Measurements from ENCODE around the gene PCDHB1.
"Not testable (repeated sequence)": the region's sequence is repeated elsewhere in the genome, so short reads cannot be mapped to it uniquely, and the experiment has no call there.

The PCDHB1 gene

GRCh38 chr5:141040093-141040770 lies 10.9 kb upstream of the PCDHB1 start:
- no peak overlapping the region for H3K4me3 Mint-ChIP-seq
- no peak overlapping the region for H3K27ac Mint-ChIP-seq
- peaks cover 2% of the 10 kb centered on the region for H3K36me3 Mint-ChIP-seq
- H3K9me3 Mint-ChIP-seq (ENCODE audit: low read depth): peaks cover 4% of the 10 kb centered on the region
- H3K27me3 Mint-ChIP-seq: peaks cover 11% of the 10 kb centered on the region
- H3K4me1 Mint-ChIP-seq (ENCODE audit: low read depth): no peaks in the 10 kb centered on the region

DNA sequence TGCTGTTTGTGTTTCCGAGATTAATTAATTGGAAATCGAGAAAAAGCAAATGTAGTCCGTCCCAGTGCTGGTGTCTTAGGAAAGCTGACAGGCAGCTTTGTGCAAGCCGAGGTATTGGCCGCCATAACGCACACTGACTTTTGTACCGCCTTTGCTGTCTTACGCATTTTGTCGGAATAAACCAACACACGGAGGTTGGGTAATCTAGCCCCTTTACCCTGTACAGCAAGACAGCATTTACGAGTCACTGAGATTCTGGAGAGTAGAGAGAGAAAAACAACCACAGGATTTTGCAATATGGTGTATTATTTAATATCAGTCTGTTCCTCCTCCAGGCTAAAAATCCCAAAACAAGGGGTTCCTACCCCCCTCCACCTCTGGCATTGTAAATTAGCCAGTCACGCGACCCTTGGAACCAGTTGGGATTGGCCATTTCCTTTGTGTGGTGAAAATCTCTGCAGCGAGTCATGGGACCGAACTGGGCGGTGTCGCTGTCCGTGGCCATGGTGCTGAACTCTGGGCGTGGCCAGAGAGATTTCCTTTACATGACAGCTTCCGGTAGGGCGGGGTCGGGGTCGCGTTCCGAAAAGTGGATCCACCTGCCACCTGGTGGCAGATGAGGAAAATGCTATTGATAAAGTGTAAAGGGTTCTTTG lies 10.3 kb upstream of the PCDHB1 start:
- Mint-ChIP-seq H3K27me3 (peaks cover 16% of the 10 kb centered on the region), H3K9me3 (ENCODE audit: low read depth) (peaks cover 4% of the 10 kb centered on the region), H3K36me3 (peaks cover 2% of the 10 kb centered on the region), H3K4me3 (no peak overlapping the region), H3K27ac (no peak overlapping the region), H3K4me1 (ENCODE audit: low read depth) (no peaks in the 10 kb centered on the region)

- Mint-ChIP-seq H3K4me3 (no peak overlapping the region), H3K9me3 (ENCODE audit: low read depth) (peaks cover 4% of the 10 kb centered on the region), H3K36me3 (peaks cover 2% of the 10 kb centered on the region), H3K27me3 (peaks cover 19% of the 10 kb centered on the region), H3K4me1 (ENCODE audit: low read depth) (no peaks in the 10 kb centered on the region), H3K27ac (no peak overlapping the region)
These were observed 9.8 kb upstream of the PCDHB1 start for GRCh38 chr5:141041427-141041785.

DNA sequence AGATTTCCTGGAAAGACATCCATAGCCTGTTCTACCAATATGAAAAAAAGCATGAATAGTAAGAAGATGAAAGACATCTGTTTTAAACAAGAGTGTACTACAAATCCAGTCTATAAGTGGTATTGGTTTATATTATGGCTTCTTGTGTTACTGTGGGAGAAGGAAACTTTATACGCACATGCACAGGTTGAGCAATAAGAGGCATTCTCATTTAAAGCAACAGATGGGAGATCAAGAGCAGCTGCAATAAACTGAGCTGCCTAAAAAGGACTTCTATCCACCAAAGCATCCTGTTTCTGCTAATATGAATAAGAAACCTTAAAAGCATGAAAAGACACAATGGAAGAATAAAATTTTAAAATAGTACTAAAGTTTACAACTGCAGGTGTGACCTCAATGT lies 8.6 kb upstream of the PCDHB1 start:
- Mint-ChIP-seq H3K27ac (no peak overlapping the region), H3K9me3 (ENCODE audit: low read depth) (peaks cover 8% of the 10 kb centered on the region), H3K4me3 (no peak overlapping the region), H3K27me3 (peaks cover 26% of the 10 kb centered on the region), H3K4me1 (ENCODE audit: low read depth) (no peaks in the 10 kb centered on the region), H3K36me3 (peaks cover 2% of the 10 kb centered on the region)

DNA sequence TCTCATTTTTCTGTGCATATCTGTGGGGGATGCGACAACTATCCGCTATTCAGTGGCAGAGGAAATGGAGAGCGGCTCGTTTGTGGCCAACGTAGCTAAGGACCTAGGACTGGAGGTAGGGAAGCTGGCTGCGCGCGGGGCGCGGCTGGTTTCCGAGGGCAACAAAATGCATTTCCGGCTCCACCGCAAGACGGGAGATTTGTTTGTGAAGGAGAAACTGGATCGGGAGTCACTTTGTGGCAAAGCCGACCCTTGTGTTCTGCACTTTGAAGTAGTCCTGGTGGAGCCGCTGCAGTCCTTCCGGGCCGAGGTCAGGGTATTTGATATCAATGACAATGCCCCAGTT lies 320 bp downstream of the PCDHB1 start:
- peaks cover 12% of the 10 kb centered on the region for H3K9me3 Mint-ChIP-seq (ENCODE audit: low read depth)
- peaks cover 36% of the 10 kb centered on the region for H3K27me3 Mint-ChIP-seq
- peaks cover 3% of the 10 kb centered on the region for H3K4me1 Mint-ChIP-seq (ENCODE audit: low read depth)

GRCh38 chr5:141077826-141078225 lies 26.7 kb downstream of the PCDHB1 start:
- no peak overlapping the region for H3K4me3 Mint-ChIP-seq
- peaks cover 30% of the 10 kb centered on the region for H3K27me3 Mint-ChIP-seq
- H3K27ac Mint-ChIP-seq: no peak overlapping the region
- peaks cover 4% of the 10 kb centered on the region for H3K9me3 Mint-ChIP-seq (ENCODE audit: low read depth)
- H3K4me1 Mint-ChIP-seq (ENCODE audit: low read depth): no peaks in the 10 kb centered on the region
- H3K36me3 Mint-ChIP-seq: peaks cover 5% of the 10 kb centered on the region

More for the DNA sequence above, 320 bp downstream of the PCDHB1 start:
- Mint-ChIP-seq H3K4me3 (peak overlapping the region; percentile 77), H3K27ac (no peak overlapping the region), H3K36me3 (peaks cover 2% of the 10 kb centered on the region)

DNA sequence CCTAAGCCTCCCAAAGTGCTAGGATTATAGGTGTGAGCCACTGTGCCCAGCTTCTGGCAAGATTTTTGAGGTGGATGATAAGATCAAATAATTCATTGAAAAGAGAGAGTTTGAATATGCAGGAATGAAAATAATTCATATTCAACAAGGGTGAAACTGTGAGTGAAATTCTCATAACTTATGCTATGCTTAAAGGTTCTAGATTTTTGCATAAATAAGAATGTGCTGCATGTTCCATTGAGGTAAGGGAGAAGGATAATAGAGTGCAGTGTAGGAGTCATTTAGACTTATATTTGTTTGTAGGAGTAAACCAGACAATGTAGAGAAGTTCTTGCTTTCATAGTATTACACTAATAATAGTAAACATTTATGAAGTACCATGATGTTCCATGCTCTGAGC lies 31.1 kb downstream of the PCDHB1 start:
- H3K27me3 Mint-ChIP-seq: peaks cover 26% of the 10 kb centered on the region
- H3K4me3 Mint-ChIP-seq: no peak overlapping the region
- no peak overlapping the region for H3K27ac Mint-ChIP-seq
- peaks cover 6% of the 10 kb centered on the region for H3K4me1 Mint-ChIP-seq (ENCODE audit: low read depth)
- H3K9me3 Mint-ChIP-seq (ENCODE audit: low read depth): peaks cover 7% of the 10 kb centered on the region
- H3K36me3 Mint-ChIP-seq: peaks cover 2% of the 10 kb centered on the region

DNA sequence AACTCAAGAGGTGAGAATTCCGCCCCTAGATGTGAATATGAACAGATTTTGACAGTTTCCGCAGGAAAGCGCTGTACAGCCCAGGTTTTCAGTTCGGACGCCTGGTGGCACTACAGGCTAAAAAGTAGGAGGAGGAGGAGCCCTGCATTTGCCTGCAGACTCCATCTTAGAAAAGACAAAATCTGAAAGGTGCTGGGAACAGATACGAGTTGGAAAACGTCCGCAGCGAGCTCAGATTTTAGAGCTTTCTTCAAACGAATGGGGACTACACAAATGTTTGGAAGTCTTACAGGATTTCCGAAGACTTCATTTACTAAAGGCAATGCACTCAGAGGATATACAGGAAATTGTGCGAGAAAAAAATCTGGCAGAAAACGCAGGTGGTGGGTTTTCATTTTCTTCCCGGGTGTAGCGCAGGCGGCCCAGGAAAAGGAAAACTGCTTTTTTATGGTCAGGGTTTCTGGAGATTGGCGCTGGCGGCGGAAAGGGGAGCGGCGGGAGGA lies 33.4 kb downstream of the PCDHB1 start:
- peaks cover 3% of the 10 kb centered on the region for H3K9me3 Mint-ChIP-seq (ENCODE audit: low read depth)
- H3K36me3 Mint-ChIP-seq: peaks cover 2% of the 10 kb centered on the region
- peaks cover 6% of the 10 kb centered on the region for H3K4me1 Mint-ChIP-seq (ENCODE audit: low read depth)
- peak overlapping the region; percentile 90 for H3K4me3 Mint-ChIP-seq
- peaks cover 17% of the 10 kb centered on the region for H3K27me3 Mint-ChIP-seq
- H3K27ac Mint-ChIP-seq: no peak overlapping the region

GRCh38 chr5:141094481-141095262 lies 43.5 kb downstream of the PCDHB1 start, which contains the start of gene PCDHB2:
Gene PCDHB2, plus strand, starts transcription at chr5:141094615. Its CDS starts 176 bp downstream, at chr5:141094791.
- Mint-ChIP-seq H3K27me3 (peaks cover 36% of the 10 kb centered on the region), H3K4me3 (no peak within 1 kb of the TSS), H3K27ac (no peak within 1 kb of the TSS), H3K9me3 (ENCODE audit: low read depth) (peaks cover 17% of the 10 kb centered on the region), H3K36me3 (peaks cover 6% of the 10 kb centered on the region), H3K4me1 (ENCODE audit: low read depth) (no peaks in the 10 kb centered on the region)

DNA sequence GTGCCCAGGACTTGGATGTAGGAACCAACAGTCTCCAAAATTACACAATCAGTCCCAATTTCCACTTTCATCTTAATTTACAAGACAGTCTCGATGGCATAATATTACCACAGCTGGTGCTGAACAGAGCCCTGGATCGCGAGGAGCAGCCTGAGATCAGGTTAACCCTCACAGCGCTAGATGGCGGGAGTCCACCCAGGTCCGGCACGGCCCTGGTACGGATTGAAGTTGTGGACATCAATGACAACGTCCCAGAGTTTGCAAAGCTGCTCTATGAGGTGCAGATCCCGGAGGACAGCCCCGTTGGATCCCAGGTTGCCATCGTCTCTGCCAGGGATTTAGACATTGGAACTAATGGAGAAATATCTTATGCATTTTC lies 44.1 kb downstream of the PCDHB1 start:
- H3K9me3 Mint-ChIP-seq (ENCODE audit: low read depth): peaks cover 17% of the 10 kb centered on the region
- H3K36me3 Mint-ChIP-seq: peaks cover 11% of the 10 kb centered on the region
- H3K27ac Mint-ChIP-seq: no peak overlapping the region
- H3K4me1 Mint-ChIP-seq (ENCODE audit: low read depth): peaks cover 1% of the 10 kb centered on the region
- peaks cover 42% of the 10 kb centered on the region for H3K27me3 Mint-ChIP-seq
- H3K4me3 Mint-ChIP-seq: no peak overlapping the region

DNA sequence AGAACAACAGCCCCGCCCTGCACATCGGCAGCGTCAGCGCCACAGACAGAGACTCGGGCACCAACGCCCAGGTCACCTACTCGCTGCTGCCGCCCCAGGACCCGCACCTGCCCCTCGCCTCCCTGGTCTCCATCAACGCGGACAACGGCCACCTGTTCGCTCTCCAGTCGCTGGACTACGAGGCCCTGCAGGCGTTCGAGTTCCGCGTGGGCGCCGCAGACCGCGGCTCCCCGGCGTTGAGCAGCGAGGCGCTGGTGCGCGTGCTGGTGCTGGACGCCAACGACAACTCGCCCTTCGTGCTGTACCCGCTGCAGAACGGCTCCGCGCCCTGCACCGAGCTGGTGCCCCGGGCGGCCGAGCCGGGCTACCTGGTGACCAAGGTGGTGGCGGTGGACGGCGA lies 45.0 kb downstream of the PCDHB1 start:
- H3K4me3 Mint-ChIP-seq; H3K27ac Mint-ChIP-seq; H3K4me1 Mint-ChIP-seq (ENCODE audit: low read depth): not testable (repeated sequence)
- H3K27me3 Mint-ChIP-seq: peaks cover 47% of the 10 kb centered on the region
- H3K36me3 Mint-ChIP-seq: peaks cover 13% of the 10 kb centered on the region
- peaks cover 22% of the 10 kb centered on the region for H3K9me3 Mint-ChIP-seq (ENCODE audit: low read depth)

DNA sequence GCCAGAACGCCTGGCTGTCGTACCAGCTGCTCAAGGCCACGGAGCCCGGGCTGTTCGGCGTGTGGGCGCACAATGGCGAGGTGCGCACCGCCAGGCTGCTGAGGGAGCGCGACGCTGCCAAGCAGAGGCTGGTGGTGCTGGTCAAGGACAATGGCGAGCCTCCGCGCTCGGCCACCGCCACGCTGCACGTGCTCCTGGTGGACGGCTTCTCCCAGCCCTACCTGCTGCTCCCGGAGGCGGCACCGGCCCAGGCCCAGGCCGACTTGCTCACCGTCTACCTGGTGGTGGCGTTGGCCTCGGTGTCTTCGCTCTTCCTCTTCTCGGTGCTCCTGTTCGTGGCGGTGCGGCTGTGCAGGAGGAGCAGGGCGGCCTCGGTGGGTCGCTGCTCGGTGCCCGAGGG lies 45.4 kb downstream of the PCDHB1 start:
- Mint-ChIP-seq H3K9me3 (ENCODE audit: low read depth) (peaks cover 25% of the 10 kb centered on the region), H3K27me3 (peaks cover 51% of the 10 kb centered on the region), H3K36me3 (peaks cover 13% of the 10 kb centered on the region)
- H3K4me3 Mint-ChIP-seq; H3K4me1 Mint-ChIP-seq (ENCODE audit: low read depth); H3K27ac Mint-ChIP-seq: not testable (repeated sequence)

DNA sequence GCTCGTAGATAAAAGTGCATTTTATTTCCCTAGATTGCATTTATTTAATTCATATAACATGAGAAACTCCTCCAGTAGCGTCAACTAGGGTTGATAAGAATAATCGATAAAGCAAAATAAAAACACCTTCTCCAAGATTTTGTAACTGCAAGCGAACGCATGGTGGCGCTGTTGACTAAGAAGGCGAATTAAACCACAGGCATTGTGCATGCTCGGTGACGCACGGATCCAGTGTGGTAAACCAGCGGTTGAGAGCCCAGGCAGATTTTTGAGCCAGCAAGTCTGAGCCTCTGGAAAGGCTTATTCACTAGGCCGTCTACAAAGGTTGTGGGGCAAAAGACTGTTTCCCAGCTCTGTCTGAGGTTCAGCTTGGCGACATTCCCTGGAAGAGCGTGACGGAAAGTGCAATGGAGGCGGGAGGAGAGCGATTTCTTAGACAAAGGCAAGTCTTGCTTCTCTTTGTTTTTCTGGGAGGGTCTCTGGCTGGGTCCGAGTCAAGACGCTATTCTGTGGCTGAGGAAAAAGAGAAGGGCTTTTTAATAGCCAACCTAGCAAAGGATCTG lies 49.1 kb downstream of the PCDHB1 start, which contains the start of gene PCDHB3:
Gene PCDHB3 (plus strand): TSS at position 231 of the 563 bp plus-strand sequence. CDS start 177 bp downstream, at position 408.
- no peak within 1 kb of the TSS for H3K4me3 Mint-ChIP-seq
- no peak within 1 kb of the TSS for H3K27ac Mint-ChIP-seq
- peaks cover 1% of the 10 kb centered on the region for H3K4me1 Mint-ChIP-seq (ENCODE audit: low read depth)
- peaks cover 43% of the 10 kb centered on the region for H3K27me3 Mint-ChIP-seq
- peaks cover 10% of the 10 kb centered on the region for H3K36me3 Mint-ChIP-seq
- peaks cover 15% of the 10 kb centered on the region for H3K9me3 Mint-ChIP-seq (ENCODE audit: low read depth)

DNA sequence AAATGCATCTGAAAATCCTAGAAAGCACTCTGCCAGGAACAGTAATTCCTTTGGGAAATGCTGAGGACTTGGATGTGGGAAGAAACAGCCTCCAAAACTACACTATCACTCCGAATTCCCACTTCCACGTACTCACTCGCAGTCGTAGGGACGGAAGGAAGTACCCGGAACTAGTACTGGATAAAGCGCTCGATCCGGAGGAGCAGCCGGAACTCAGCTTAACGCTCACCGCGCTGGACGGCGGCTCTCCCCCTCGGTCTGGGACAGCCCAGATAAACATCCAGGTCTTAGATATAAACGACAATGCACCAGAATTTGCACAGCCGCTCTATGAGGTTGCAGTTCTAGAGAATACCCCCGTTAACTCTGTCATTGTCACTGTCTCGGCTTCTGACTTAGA lies 49.9 kb downstream of the PCDHB1 start:
- H3K27ac Mint-ChIP-seq: no peak overlapping the region
- H3K36me3 Mint-ChIP-seq: peaks cover 10% of the 10 kb centered on the region
- H3K27me3 Mint-ChIP-seq: peaks cover 42% of the 10 kb centered on the region
- peaks cover 15% of the 10 kb centered on the region for H3K9me3 Mint-ChIP-seq (ENCODE audit: low read depth)
- peaks cover 1% of the 10 kb centered on the region for H3K4me1 Mint-ChIP-seq (ENCODE audit: low read depth)
- no peak overlapping the region for H3K4me3 Mint-ChIP-seq

DNA sequence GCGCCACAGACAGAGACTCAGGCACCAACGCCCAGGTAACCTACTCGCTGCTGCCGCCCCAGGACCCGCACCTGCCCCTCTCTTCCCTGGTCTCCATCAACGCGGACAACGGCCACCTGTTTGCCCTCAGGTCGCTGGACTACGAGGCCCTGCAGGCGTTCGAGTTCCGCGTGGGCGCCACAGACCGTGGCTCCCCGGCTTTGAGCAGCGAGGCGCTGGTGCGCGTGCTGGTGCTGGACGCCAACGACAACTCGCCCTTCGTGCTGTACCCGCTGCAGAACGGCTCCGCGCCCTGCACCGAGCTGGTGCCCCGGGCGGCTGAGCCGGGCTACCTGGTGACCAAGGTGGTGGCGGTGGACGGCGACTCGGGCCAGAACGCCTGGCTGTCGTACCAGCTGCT lies 50.9 kb downstream of the PCDHB1 start:
- peaks cover 40% of the 10 kb centered on the region for H3K27me3 Mint-ChIP-seq
- H3K4me1 Mint-ChIP-seq (ENCODE audit: low read depth); H3K4me3 Mint-ChIP-seq; H3K27ac Mint-ChIP-seq; H3K36me3 Mint-ChIP-seq: not testable (repeated sequence)
- peaks cover 15% of the 10 kb centered on the region for H3K9me3 Mint-ChIP-seq (ENCODE audit: low read depth)

All from activated naive CD8-positive, alpha-beta T cell (primary cell).